ENCODE results near the gene SLC51A.

- no peak for TF ChIP-seq CTCF (IDR thresholded peaks at IDR 0.05)
- no peak for TF ChIP-seq POLR2A (IDR thresholded peaks at IDR 0.05)
These were observed 23.7 kb upstream of the SLC51A start for GRCh38 chr3:196192524-196193051.
